SHP77 (cell line): ENCODE measurements around the gene CWH43.
"Not testable (repeated sequence)": the region's sequence is repeated elsewhere in the genome, so short reads cannot be mapped to it uniquely, and the experiment has no call there.

ENCODE experiments used
- DNase-seq, 2 experiments: peaks; one replicate each; lab custom pipeline; 2025; lab: John Stamatoyannopoulos, UW

Gene CWH43

GRCh38 chr4:48976041-48976440 is 10.0 kb upstream of the CWH43 start:
- DNase-seq, result no peak

- DNase-seq, result no peak
Measured at GRCh38 chr4:48979914-48980579, 6.0 kb upstream of the CWH43 start.

GRCh38 chr4:48984005-48984404 is 2.1 kb upstream of the CWH43 start:
- DNase-seq, result not testable (repeated sequence)

- DNase-seq, result no peak
Measured at GRCh38 chr4:48985602-48985975, 486 bp upstream of the CWH43 start.

GRCh38 chr4:48986654-48987164 is 634 bp downstream of the CWH43 start:
- DNase-seq, result no peak

- DNase-seq, result no peak
Measured at GRCh38 chr4:48989461-48990203, 3.6 kb downstream of the CWH43 start.

GRCh38 chr4:48991357-48991756 is 5.3 kb downstream of the CWH43 start:
- no peak for DNase-seq

- no peak for DNase-seq
Measured at GRCh38 chr4:48997962-48998361, 11.9 kb downstream of the CWH43 start.

GRCh38 chr4:48998440-48998839 is 12.4 kb downstream of the CWH43 start:
- no peak for DNase-seq

GRCh38 chr4:49000806-49001205 is 14.7 kb downstream of the CWH43 start:
- no peak for DNase-seq

- no peak for DNase-seq
Measured at GRCh38 chr4:49002931-49003330, 16.9 kb downstream of the CWH43 start.

GRCh38 chr4:49018718-49019295 is 32.7 kb downstream of the CWH43 start:
- DNase-seq, result no peak

- no peak for DNase-seq
Measured at GRCh38 chr4:49032440-49033161, 46.5 kb downstream of the CWH43 start.

- DNase-seq, result no peak
Measured at GRCh38 chr4:49036528-49036927, 50.5 kb downstream of the CWH43 start.

GRCh38 chr4:49044270-49044669 is 58.2 kb downstream of the CWH43 start:
- no peak for DNase-seq

GRCh38 chr4:49058306-49058705 is 72.2 kb downstream of the CWH43 start:
- DNase-seq, result no peak

GRCh38 chr4:49063670-49064069 is 77.6 kb downstream of the CWH43 start:
- no peak for DNase-seq

- DNase-seq, result not testable (repeated sequence)
Measured at GRCh38 chr4:49072196-49072595, 86.1 kb downstream of the CWH43 start.

- not testable (repeated sequence) for DNase-seq
Measured at GRCh38 chr4:49091883-49092282, 105.8 kb downstream of the CWH43 start.

- not testable (repeated sequence) for DNase-seq
Measured at GRCh38 chr4:49092608-49093135, 106.6 kb downstream of the CWH43 start.

GRCh38 chr4:49096215-49096614 is 110.1 kb downstream of the CWH43 start:
- not testable (repeated sequence) for DNase-seq

GRCh38 chr4:49096627-49097026 is 110.6 kb downstream of the CWH43 start:
- DNase-seq, result not testable (repeated sequence)
